ENCODE measurements around the gene NPW. TPM values are rescaled to one million over a fixed set of nuclear protein-coding genes. Genes with fewer than 3 reads are reported as not detected.

The NPW gene
- total and polyA plus RNA-seq, 8 donors = 0.55 to 12.4 (median 2.0) TPM; not detected in 4

DNA sequence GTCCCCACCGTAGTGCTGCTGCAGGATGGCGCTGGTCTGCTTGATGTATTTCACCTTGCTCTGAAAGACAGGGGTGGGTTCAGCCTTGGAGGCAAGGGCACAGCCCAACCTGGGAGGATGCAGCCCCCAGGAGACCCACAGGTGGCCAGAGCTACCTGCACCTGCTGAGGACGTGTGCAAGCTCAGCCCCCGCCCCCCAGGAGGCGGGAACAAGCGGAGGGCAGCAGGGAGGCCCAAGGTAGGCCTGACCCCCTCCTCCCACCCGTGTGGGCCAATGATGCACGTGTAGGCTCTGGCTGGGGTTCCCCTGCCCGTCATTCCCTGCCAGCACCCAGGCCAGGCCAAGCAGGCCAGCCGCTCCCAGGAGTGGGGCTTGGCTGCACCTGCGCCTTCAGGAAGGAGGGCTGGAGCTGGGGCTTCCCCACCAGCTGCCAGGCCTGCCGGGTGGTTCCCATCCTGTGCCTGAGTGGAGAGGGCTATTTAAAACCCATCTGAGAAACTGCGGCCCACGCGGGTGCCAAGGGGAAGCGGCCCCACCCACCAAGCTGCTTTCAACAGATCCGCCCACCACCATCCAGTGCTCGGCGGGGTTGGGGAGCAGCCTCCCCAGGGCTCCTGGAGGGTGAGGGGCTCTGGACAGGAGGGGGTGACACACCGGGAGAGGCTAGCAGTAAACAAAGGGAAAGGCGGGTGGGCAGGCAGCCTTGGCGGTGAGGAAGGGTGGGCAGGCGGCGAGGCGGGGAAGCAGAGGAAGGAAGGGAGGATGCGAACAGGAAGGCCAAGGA is 24.3 kb downstream of the NPW start:
- 45 to 75% (median 53%) methylated on average over 14 to 26 of the region's 26 CpGs for WGBS, 5 donors
- Histone ChIP-seq H3K9me3 (no peaks in the 10 kb centered on the region), H3K27ac (peak overlapping the region; percentile 26 to 95 (median 88)), H3K4me3 (no peak overlapping the region), H3K36me3 (peaks cover 0 to 14% (median 1%) of the 10 kb centered on the region in 4 donors), H3K4me1 (peaks cover 68 to 92% (median 87%) of the 10 kb centered on the region in 4 donors), H3K27me3 (no peaks in the 10 kb centered on the region)
- peak; percentile 71 to 72 for DNase-seq
- intact Hi-C loops (cut with DNase I; ENCODE audit: low total_unique reads) = no loop called here
- TF ChIP-seq POLR2AphosphoS5 (IDR thresholded peaks at IDR 0.05) = peak in 2 of 3 donors; percentile 24 to 32
- no peak for TF ChIP-seq POLR2A (IDR thresholded peaks at IDR 0.05)

DNA sequence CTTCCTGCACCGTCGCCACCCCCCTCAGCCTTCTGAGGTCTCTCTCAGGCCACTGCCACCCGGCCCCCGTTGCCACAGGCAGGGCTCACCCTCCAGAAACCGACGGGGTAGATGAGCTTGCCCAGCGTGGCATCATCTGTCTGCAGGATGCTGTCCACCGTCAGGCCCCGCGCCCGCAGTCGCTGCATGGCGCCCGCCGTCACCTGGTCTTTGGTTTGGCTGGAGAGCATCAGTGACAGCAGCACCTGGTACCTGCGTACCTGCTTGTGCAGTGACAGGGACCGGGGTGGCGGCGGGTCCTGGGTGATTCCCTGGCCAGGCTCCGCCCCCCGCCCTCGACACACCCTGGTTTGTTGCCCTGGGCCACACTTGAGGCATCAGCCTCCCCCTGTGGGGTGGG is 25.0 kb downstream of the NPW start:
- DNase-seq = no peak
- intact Hi-C loops (cut with DNase I; ENCODE audit: low total_unique reads) = no loop called here
- peaks cover 64 to 92% (median 85%) of the 10 kb centered on the region in 4 donors for H3K4me1 ChIP-seq
- 75 to 98% (median 89%) methylated on average over 18 to 22 of the region's 22 CpGs for whole genome bisulfite sequencing, 5 donors
- TF ChIP-seq, protein P1, sequence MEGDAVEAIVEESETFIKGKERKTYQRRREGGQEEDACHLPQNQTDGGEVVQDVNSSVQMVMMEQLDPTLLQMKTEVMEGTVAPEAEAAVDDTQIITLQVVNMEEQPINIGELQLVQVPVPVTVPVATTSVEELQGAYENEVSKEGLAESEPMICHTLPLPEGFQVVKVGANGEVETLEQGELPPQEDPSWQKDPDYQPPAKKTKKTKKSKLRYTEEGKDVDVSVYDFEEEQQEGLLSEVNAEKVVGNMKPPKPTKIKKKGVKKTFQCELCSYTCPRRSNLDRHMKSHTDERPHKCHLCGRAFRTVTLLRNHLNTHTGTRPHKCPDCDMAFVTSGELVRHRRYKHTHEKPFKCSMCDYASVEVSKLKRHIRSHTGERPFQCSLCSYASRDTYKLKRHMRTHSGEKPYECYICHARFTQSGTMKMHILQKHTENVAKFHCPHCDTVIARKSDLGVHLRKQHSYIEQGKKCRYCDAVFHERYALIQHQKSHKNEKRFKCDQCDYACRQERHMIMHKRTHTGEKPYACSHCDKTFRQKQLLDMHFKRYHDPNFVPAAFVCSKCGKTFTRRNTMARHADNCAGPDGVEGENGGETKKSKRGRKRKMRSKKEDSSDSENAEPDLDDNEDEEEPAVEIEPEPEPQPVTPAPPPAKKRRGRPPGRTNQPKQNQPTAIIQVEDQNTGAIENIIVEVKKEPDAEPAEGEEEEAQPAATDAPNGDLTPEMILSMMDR (IDR thresholded peaks at IDR 0.05) = no peak
- TF ChIP-seq EP300 (IDR thresholded peaks at IDR 0.05) (no peak), POLR2A (IDR thresholded peaks at IDR 0.05) (no peak), POLR2AphosphoS5 (IDR thresholded peaks at IDR 0.05) (no peak)
- H3K36me3 ChIP-seq = peaks cover 0 to 14% (median 1%) of the 10 kb centered on the region in 4 donors
- H3K27ac ChIP-seq = peak overlapping the region in 4 of 5 donors; percentile 26 to 95 (median 90)
- H3K27me3 ChIP-seq = no peaks in the 10 kb centered on the region
- no peaks in the 10 kb centered on the region for H3K9me3 ChIP-seq
- no peak overlapping the region for H3K4me3 ChIP-seq

DNA sequence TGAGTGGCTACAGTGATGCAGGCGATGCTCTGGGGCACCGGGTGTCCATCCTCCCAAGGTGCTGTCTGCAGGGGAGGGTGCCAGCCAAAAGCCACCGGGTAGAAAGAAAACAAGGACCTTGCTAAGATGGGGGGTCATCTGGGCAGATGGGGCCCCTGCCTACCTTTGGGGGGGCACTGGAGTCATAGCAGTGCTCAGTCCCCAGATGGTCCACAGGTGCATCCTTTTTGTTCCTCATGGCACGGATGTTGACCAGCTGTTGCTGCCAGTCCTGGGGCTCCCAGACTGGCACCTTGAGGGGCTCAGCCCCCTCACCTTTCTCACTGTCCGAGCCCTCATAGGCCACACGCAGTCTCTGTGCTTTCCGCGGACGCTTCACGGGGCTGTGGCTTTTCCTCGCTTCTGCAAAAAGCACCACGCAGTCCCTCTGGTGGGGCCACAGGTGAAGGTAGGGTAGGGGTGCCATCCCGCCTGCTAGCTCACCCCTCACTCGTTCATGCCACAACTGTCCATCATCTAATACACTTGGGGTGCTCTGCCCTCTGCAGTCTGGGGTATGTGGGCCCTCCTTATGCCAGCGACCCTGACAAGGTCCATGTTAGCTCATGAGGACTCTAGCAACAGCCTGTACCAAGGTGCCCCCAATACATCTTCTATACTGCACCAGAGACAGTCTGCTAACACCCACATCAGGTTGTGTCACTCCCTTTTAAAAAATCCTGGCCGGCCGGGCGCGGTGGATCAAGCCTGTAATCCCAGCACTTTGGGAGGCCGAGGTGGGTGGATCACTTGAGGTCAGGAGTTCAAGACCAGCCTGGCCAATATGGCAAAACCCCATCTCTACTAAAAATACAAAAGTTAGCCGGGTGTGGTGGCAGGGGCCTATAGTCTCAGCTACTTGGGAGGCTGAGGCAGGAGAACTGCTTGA is 26.6 kb downstream of the NPW start:
- no peaks in the 10 kb centered on the region for H3K27me3 ChIP-seq
- DNase-seq = no peak
- TF ChIP-seq POLR2AphosphoS5 (IDR thresholded peaks at IDR 0.05) (no peak), POLR2A (IDR thresholded peaks at IDR 0.05) (no peak), EP300 (IDR thresholded peaks at IDR 0.05) (no peak)
- TF ChIP-seq, protein P1 (IDR thresholded peaks at IDR 0.05) = no peak
- 86 to 90% (median 88%) methylated on average over 21 of the region's 21 CpGs for WGBS, 5 donors
- intact Hi-C loops (cut with DNase I; ENCODE audit: low total_unique reads) = no loop called here
- H3K4me3 ChIP-seq = peak overlapping the region; percentile 77 to 99 (median 98)
- H3K36me3 ChIP-seq = peaks cover 11 to 26% (median 15%) of the 10 kb centered on the region in 4 donors
- peak overlapping the region in 4 of 5 donors; percentile 80 to 89 (median 82) for H3K27ac ChIP-seq
- H3K9me3 ChIP-seq = no peaks in the 10 kb centered on the region
- H3K4me1 ChIP-seq = peaks cover 48 to 77% (median 68%) of the 10 kb centered on the region in 4 donors

DNA sequence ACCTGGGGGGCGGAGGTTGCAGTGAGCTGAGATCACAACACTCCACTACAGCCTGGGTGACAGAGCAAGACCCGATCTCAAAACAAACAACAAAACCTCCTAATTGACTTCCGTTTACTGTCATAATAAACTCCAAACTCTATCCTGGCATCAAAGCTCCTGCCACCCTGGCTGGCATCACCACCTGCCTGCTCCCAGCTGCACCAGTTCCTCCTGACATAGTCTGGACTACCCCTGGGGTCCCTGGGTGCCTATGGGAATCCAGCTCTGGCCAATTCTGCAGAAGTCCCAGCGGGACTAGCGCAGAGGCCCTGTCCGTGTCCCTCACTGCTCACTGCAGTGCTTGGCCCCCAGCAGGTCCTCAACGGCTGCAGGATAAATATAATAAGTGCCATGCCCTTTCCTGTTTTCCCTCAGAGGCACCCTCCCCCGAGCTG is 27.3 kb downstream of the NPW start:
- no peaks in the 10 kb centered on the region for H3K9me3 ChIP-seq
- intact Hi-C loops (cut with DNase I; ENCODE audit: low total_unique reads) = no loop called here
- peaks cover 12 to 33% (median 21%) of the 10 kb centered on the region in 4 donors for H3K36me3 ChIP-seq
- TF ChIP-seq POLR2AphosphoS5 (IDR thresholded peaks at IDR 0.05) (peak in 1 of 3 donors; percentile 21), POLR2A (IDR thresholded peaks at IDR 0.05) (no peak)
- no peaks in the 10 kb centered on the region for H3K27me3 ChIP-seq
- peak overlapping the region; percentile 77 to 99 (median 98) for H3K4me3 ChIP-seq
- peaks cover 41 to 70% (median 62%) of the 10 kb centered on the region in 4 donors for H3K4me1 ChIP-seq
- H3K27ac ChIP-seq = peak overlapping the region; percentile 67 to 89 (median 80)
- DNase-seq = no peak
- 15 to 19% (median 18%) methylated on average over 8 of the region's 8 CpGs for WGBS, 5 donors

Data from stomach (tissue), 9 donors.